RCC 7860 (cell line): ENCODE measurements around the gene GCK.
"Not testable (repeated sequence)": the region's sequence is repeated elsewhere in the genome, so short reads cannot be mapped to it uniquely, and the experiment has no call there.

ENCODE experiments used
- DNase-seq: peaks from one replicate; pipeline ENCODE4 v3.0.0-alpha.2; 2015; ENCODE audit warnings: low spot score
- FAIRE-seq: peaks from 2 replicates; lab custom pipeline; 2012; peaks lifted over from hg19 to GRCh38; lab: Jason Lieb, UNC

Gene GCK

GRCh38 chr7:44145479-44145968 lies 43.7 kb downstream of the GCK start:
- DNase-seq (no peak), FAIRE-seq (no peak)

- FAIRE-seq: no peak
Observed at GRCh38 chr7:44144968-44145478, 44.2 kb downstream of the GCK start.

GRCh38 chr7:44144426-44144967 lies 44.7 kb downstream of the GCK start:
- no peak for DNase-seq

More at GRCh38 chr7:44144968-44145478, 44.2 kb downstream of the GCK start:
- DNase-seq: no peak

GRCh38 chr7:44143646-44144250 lies 45.5 kb downstream of the GCK start:
- DNase-seq (no peak), FAIRE-seq (no peak)

More at GRCh38 chr7:44144426-44144967, 44.7 kb downstream of the GCK start:
- no peak for FAIRE-seq

- DNase-seq (no peak), FAIRE-seq (no peak)
Observed at GRCh38 chr7:44142028-44142427, 47.2 kb downstream of the GCK start.

GRCh38 chr7:44141221-44141850 lies 47.9 kb downstream of the GCK start, which contains the start of gene MYL7:
MYL7 (minus strand) TSS chr7:44141332; CDS start chr7:44141305, 27 bp downstream.
- no peak for DNase-seq
- FAIRE-seq: no peak

- DNase-seq (no peak), FAIRE-seq (no peak)
Observed at GRCh38 chr7:44140341-44140740, 48.9 kb downstream of the GCK start.

- no peak for DNase-seq
- FAIRE-seq: no peak
Observed at GRCh38 chr7:44139311-44140010, 49.8 kb downstream of the GCK start.

GRCh38 chr7:44138698-44139097 lies 50.5 kb downstream of the GCK start:
- FAIRE-seq (no peak), DNase-seq (no peak)

- no peak for DNase-seq
- FAIRE-seq: no peak
Observed at GRCh38 chr7:44136731-44137130, 52.5 kb downstream of the GCK start.

GRCh38 chr7:44134943-44135628 lies 54.2 kb downstream of the GCK start:
- DNase-seq (no peak), FAIRE-seq (no peak)

- DNase-seq (no peak), FAIRE-seq (no peak)
Observed at GRCh38 chr7:44133295-44133694, 55.9 kb downstream of the GCK start.

GRCh38 chr7:44132039-44132438 lies 57.2 kb downstream of the GCK start:
- DNase-seq (no peak), FAIRE-seq (no peak)

- FAIRE-seq (no peak), DNase-seq (no peak)
Observed at GRCh38 chr7:44131173-44132029, 57.8 kb downstream of the GCK start.

- FAIRE-seq: no peak
Observed at GRCh38 chr7:44128721-44129582, 60.3 kb downstream of the GCK start.

GRCh38 chr7:44127161-44127560 lies 62.1 kb downstream of the GCK start:
- DNase-seq (no peak), FAIRE-seq (no peak)

More at GRCh38 chr7:44128721-44129582, 60.3 kb downstream of the GCK start:
- DNase-seq: no peak

- DNase-seq, FAIRE-seq: not testable (repeated sequence)
Observed at GRCh38 chr7:44126574-44126973, 62.7 kb downstream of the GCK start.

GRCh38 chr7:44124822-44125202 lies 64.4 kb downstream of the GCK start:
- DNase-seq (no peak), FAIRE-seq (no peak)
